LNCaP clone FGC (cell line): ENCODE results near the gene KREMEN1.

Source experiments
- DNase-seq: peaks from one replicate; pipeline ENCODE4 v3.0.0-alpha.2; 2011; ENCODE audit warnings: low read depth
- H3K4me3 ChIP-seq: 2 replicates; pipeline ENCODE4 v1.5.1; 2011; ENCODE audit warnings: mild to moderate bottlenecking, low read depth, low read length, control low read depth
- TF ChIP-seq, protein P1 (sequence below): IDR thresholded peaks from 2 replicates; pipeline ENCODE4 v1.5.1; 2012; ENCODE audit warnings: mild to moderate bottlenecking; ENCODE audit not compliant: control insufficient read depth, insufficient read depth; ENCODE audit errors: extremely low read depth

The KREMEN1 gene

DNA sequence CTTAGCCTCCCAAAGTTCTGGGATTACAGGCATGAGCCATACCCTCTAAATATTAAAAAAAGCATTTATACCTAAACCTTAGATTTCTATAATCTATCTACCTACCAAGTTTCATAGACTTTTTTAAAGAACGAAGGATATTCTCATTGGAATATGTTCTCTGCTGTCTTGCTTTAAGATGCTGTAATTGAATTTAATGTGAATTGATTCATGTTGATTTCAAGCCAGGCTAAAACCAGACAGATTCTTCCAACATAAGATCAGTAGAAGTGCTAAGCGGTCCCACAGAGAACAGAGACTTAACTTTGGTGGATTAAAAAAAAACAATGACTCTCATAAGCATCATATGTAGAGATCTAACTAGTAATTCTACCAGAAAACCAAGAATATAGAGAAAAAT is 14.2 kb downstream of the KREMEN1 start:
- DNase-seq, result no peak
- no peak overlapping the region for H3K4me3 ChIP-seq
- TF ChIP-seq, protein P1, sequence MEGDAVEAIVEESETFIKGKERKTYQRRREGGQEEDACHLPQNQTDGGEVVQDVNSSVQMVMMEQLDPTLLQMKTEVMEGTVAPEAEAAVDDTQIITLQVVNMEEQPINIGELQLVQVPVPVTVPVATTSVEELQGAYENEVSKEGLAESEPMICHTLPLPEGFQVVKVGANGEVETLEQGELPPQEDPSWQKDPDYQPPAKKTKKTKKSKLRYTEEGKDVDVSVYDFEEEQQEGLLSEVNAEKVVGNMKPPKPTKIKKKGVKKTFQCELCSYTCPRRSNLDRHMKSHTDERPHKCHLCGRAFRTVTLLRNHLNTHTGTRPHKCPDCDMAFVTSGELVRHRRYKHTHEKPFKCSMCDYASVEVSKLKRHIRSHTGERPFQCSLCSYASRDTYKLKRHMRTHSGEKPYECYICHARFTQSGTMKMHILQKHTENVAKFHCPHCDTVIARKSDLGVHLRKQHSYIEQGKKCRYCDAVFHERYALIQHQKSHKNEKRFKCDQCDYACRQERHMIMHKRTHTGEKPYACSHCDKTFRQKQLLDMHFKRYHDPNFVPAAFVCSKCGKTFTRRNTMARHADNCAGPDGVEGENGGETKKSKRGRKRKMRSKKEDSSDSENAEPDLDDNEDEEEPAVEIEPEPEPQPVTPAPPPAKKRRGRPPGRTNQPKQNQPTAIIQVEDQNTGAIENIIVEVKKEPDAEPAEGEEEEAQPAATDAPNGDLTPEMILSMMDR, result no peak

DNA sequence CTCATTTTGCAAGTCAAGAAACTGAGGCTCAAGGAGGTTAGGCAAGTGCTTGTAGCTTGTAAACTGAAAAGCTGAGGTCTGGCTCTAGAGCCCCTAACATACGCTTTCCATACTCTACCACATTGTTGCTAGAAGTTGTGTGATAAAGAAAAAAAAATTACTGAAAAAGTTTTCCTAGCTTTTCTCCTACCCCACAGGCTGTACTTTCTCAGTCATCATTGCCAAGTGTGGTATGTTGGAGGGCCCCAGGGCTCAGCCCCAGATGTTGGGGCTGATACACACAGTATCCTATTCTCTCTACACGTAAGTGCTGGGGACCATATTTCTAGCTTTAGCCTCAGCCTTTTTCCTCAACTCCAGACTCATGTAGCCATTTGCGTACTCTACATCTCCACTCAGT is 16.0 kb downstream of the KREMEN1 start:
- H3K4me3 ChIP-seq, result no peak overlapping the region
- TF ChIP-seq, protein P1, result no peak
- no peak for DNase-seq

DNA sequence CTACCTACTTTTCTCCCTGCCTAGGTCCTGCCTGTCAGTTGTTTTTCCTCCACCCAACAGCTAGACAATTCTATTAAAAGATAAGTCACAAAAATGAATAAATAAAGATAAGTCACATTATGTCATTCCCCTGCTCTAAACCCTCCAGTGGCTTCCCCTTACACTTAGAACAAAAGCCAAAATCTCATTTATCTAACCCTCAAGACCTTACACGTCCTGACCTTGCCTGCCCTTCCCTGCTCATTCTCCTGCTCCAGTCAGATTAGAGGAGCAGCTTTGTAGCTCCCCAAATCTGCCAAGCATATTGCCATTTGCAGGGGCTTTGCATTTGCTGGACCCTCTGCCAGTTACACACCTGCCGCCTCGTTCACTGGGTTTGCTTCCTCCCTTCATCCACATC is 16.7 kb downstream of the KREMEN1 start:
- TF ChIP-seq, protein P1, result no peak
- no peak overlapping the region for H3K4me3 ChIP-seq
- no peak for DNase-seq

DNA sequence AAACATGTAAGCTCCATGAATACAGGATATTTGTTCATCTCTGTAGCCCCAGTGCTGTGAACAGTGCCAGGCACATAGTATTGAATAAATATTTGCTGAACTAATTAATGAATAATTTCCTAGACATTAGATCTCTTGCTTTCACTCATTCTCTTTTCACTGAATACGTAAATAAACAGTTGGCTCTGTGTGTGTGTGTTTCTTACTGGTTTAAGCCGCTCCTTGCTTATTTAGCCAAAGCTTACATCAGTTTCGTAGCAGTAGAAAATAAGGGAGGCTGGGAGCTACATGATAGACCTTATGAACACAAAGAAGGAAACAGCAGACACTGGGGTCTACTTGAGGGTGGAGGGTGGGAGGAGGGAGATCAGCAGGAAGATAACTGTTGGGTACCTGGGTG is 17.2 kb downstream of the KREMEN1 start:
- TF ChIP-seq, protein P1, result no peak
- DNase-seq, result peak; percentile 66

DNA sequence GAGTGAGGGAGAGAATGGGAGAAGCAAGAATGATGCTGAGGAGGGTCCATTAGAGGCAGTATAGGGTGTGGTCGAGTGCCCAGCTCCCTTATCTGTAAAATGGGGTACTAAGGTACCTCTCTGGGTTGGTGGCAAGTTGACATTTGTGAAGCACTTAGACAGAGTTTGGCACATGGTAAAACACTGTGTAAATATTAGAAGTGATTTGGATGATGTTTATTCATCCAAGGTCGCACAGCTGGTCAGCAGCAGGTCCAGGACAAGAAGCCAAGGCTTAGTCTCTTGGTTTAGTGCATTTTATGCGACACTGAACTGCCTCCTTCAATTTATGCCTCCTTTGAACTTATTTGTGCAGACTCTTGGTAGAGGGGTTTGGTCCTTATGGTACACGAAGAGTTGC is 19.4 kb downstream of the KREMEN1 start:
- DNase-seq, result peak; percentile 32
- H3K4me3 ChIP-seq, result no peak overlapping the region
- TF ChIP-seq, protein P1, result no peak

More for the DNA sequence above, 17.2 kb downstream of the KREMEN1 start:
- H3K4me3 ChIP-seq, result no peak overlapping the region

DNA sequence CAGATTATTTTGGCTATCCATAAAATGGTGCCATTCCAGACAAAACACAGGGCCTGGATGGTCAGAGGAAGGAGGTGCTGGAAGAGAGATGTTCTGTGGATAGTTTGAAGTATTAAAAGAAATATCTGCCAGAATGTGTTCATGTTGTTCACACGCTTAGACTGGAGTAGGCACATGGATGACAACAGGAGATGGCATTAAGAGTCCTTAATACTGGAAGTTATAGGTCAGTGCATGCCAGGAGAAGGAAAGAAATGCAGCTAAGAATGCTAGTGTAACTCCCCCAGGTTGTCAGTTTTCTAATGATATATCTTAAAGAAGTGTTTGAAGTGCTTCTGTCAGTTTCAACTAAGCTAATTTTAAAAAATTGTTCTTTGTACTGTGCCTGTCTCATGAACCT is 20.2 kb downstream of the KREMEN1 start:
- DNase-seq, result no peak
- TF ChIP-seq, protein P1, result no peak
- H3K4me3 ChIP-seq, result no peak overlapping the region

DNA sequence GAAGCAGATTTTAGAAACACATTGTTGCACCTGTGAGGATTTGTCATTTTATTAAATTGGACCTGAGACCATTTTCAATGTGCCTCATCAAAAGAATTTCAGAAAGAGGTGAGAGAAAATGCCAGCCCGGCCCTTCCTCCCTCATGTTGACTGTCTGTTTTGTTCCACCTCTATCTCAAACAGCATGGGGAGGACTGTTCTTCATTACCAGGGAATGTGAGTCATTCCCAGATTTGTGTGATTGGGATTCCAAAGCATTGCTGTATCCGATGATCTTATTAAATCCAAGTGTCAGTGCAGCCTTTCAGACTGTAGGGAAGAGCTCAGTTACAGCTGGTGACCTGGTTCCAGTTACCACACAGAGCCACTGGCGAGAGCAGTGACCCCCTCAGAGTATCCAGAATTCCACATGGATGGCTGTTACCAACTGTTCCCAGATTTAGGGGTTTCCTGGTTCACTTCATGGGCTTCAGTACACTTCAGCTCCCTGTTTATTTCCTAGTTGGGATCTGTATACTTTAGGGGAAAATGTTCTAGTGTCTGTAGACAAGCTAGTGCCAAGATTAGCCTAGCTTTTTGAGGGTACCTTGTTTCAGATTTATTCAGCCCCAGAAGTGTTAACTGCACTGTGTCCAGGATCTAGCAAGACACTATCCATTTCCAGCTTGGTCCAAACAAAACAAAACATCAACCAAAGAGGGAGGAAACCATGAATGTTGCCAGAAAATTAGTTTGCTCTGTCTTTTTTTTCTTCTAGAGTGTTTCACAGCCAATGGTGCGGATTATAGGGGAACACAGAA is 20.9 kb downstream of the KREMEN1 start:
- DNase-seq, result no peak
- TF ChIP-seq, protein P1, result no peak
- H3K4me3 ChIP-seq, result no peak overlapping the region
